HepG2 (cell line): ENCODE results near the gene ALK. TPM values are rescaled to one million over a fixed set of nuclear protein-coding genes. Genes with fewer than 3 reads are reported as not detected.

ENCODE experiments used
- ARNT ChIP-seq: fragments of 450-650 bp; IDR thresholded peaks from 2 replicates; pipeline ENCODE4 v1.6.1; 2017
- ELF3 ChIP-seq: IDR thresholded peaks from 2 replicates; pipeline ENCODE4 v1.6.1; 2016; ENCODE audit warnings: missing genetic modification reagents, missing compliant biosample characterization
- FOXA1 ChIP-seq, 2 experiments: fragments of 450-650 bp in 1 of 2; sonication (generic) in 1 of 2; formaldehyde crosslinking in 1 of 2; IDR thresholded peaks; 2 replicates each; pipeline versions ENCODE4 v1.4.0 to v1.6.1; 2016 to 2020; ENCODE audit warnings: missing genetic modification reagents in 1 of 2
- HOMEZ ChIP-seq: IDR thresholded peaks from 2 replicates; pipeline ENCODE4 v1.6.1; 2016; ENCODE audit warnings: low read depth
- MAFK ChIP-seq, 2 experiments: IDR thresholded peaks in 1 of 2; conservative IDR thresholded peaks in 1 of 2; 2 replicates each; pipeline ENCODE4 v1.6.1; 2011; ENCODE audit warnings: improper control_type of control experiment in 2 of 2, low read length in 2 of 2
- PRDM15 ChIP-seq: sonication (generic); formaldehyde crosslinking; IDR thresholded peaks from 2 replicates; pipeline ENCODE4 v1.4.0; 2020; ENCODE audit warnings: missing genetic modification reagents
- TBX3 ChIP-seq: fragments of 450-650 bp; IDR thresholded peaks from 2 replicates; pipeline ENCODE4 v1.6.1; 2017; ENCODE audit warnings: antibody characterized with exemption, mild to moderate bottlenecking, inconsistent platforms, borderline replicate concordance
- TFAP4 ChIP-seq: sonication (generic); IDR thresholded peaks from 2 replicates; pipeline ENCODE4 v1.6.1; 2016; ENCODE audit warnings: low read depth, borderline replicate concordance
- ZNF12 ChIP-seq: sonication (generic); formaldehyde crosslinking; IDR thresholded peaks from 2 replicates; pipeline ENCODE4 v1.5.0; 2020; ENCODE audit warnings: missing genetic modification reagents
- polyA plus RNA-seq, 8 experiments: library from polyadenylated mRNA; depleted of rRNA in 3 of 8; stranded (reverse) in 7 of 8; unstranded in 1 of 8; fragments of >200 nt; fragmentation: Illumina TruSeq in 4 of 8; extraction: Trizol in 4 of 8; gene quantifications; 2 replicates each; pipeline versions ENCODE4 v1.2.1 to v1.2.3, GENCODE V29; 2011 to 2016; ENCODE audit warnings: low read depth in 4 of 8, missing spikeins in 1 of 8, mixed read lengths in 1 of 8; ENCODE audit not compliant: insufficient read depth in 1 of 8
- total RNA-seq, 5 experiments: library from RNA; depleted of rRNA; stranded (reverse); fragments of >200 nt; fragmentation: Illumina TruSeq; extraction: Trizol; gene quantifications; 2 replicates each; pipeline ENCODE4 v1.2.3, GENCODE V29; 2016; ENCODE audit warnings: low read depth in 1 of 5
- TF ChIP-seq, protein P1 (sequence below): sonication (generic); formaldehyde crosslinking; IDR thresholded peaks from 2 replicates; pipeline ENCODE4 v1.4.0; 2020; ENCODE audit warnings: mild to moderate bottlenecking, missing genetic modification reagents, borderline replicate concordance
- TF ChIP-seq, protein P2 (sequence below): sonication (generic); formaldehyde crosslinking; IDR thresholded peaks from 2 replicates; pipeline ENCODE4 v1.5.1; 2020; ENCODE audit warnings: mild to moderate bottlenecking, moderate library complexity, missing genetic modification reagents
- TF ChIP-seq, protein P3 (sequence below): sonication (generic); formaldehyde crosslinking; IDR thresholded peaks from 2 replicates; pipeline ENCODE4 v1.4.0; 2020; ENCODE audit warnings: mild to moderate bottlenecking, low read depth, missing genetic modification reagents

ALK gene
- total and polyA plus RNA-seq, 2 of the 13 experiments (the other 11 are each of a cell fraction or from before 2014, with no cell fraction given), result not detected

- TF ChIP-seq, protein P1, sequence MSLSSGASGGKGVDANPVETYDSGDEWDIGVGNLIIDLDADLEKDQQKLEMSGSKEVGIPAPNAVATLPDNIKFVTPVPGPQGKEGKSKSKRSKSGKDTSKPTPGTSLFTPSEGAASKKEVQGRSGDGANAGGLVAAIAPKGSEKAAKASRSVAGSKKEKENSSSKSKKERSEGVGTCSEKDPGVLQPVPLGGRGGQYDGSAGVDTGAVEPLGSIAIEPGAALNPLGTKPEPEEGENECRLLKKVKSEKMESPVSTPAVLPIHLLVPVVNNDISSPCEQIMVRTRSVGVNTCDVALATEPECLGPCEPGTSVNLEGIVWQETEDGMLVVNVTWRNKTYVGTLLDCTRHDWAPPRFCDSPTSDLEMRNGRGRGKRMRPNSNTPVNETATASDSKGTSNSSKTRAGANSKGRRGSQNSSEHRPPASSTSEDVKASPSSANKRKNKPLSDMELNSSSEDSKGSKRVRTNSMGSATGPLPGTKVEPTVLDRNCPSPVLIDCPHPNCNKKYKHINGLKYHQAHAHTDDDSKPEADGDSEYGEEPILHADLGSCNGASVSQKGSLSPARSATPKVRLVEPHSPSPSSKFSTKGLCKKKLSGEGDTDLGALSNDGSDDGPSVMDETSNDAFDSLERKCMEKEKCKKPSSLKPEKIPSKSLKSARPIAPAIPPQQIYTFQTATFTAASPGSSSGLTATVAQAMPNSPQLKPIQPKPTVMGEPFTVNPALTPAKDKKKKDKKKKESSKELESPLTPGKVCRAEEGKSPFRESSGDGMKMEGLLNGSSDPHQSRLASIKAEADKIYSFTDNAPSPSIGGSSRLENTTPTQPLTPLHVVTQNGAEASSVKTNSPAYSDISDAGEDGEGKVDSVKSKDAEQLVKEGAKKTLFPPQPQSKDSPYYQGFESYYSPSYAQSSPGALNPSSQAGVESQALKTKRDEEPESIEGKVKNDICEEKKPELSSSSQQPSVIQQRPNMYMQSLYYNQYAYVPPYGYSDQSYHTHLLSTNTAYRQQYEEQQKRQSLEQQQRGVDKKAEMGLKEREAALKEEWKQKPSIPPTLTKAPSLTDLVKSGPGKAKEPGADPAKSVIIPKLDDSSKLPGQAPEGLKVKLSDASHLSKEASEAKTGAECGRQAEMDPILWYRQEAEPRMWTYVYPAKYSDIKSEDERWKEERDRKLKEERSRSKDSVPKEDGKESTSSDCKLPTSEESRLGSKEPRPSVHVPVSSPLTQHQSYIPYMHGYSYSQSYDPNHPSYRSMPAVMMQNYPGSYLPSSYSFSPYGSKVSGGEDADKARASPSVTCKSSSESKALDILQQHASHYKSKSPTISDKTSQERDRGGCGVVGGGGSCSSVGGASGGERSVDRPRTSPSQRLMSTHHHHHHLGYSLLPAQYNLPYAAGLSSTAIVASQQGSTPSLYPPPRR (CRISPR knock-in tag), result peak; percentile 41; the same call in 1 of the 2 replicates
- TF ChIP-seq, protein P2, sequence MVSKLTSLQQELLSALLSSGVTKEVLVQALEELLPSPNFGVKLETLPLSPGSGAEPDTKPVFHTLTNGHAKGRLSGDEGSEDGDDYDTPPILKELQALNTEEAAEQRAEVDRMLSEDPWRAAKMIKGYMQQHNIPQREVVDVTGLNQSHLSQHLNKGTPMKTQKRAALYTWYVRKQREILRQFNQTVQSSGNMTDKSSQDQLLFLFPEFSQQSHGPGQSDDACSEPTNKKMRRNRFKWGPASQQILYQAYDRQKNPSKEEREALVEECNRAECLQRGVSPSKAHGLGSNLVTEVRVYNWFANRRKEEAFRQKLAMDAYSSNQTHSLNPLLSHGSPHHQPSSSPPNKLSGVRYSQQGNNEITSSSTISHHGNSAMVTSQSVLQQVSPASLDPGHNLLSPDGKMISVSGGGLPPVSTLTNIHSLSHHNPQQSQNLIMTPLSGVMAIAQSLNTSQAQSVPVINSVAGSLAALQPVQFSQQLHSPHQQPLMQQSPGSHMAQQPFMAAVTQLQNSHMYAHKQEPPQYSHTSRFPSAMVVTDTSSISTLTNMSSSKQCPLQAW (CRISPR knock-in tag), result no peak
- TF ChIP-seq, protein P3, sequence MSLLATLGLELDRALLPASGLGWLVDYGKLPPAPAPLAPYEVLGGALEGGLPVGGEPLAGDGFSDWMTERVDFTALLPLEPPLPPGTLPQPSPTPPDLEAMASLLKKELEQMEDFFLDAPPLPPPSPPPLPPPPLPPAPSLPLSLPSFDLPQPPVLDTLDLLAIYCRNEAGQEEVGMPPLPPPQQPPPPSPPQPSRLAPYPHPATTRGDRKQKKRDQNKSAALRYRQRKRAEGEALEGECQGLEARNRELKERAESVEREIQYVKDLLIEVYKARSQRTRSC (CRISPR knock-in tag), result no peak
- TF ChIP-seq HOMEZ (peak; percentile 54; the same call in 1 of the 2 replicates), TFAP4 (peak; percentile 8; the same call in 1 of the 2 replicates), MAFK (conservative IDR thresholded peaks at IDR 0.05 in 1 of 2, IDR thresholded peaks at IDR 0.05 in 1 of 2; ENCODE audit: low read length in 2 of 2) (peak; percentile 64 to 70; a peak in 3 of 4 replicates), ZNF12 (peak; percentile 44; the same call in 1 of the 2 replicates), ARNT (no peak), ELF3 (peak; percentile 71), FOXA1 (IDR thresholded peaks at IDR 0.05) (peak; percentile 85), FOXA1 (CRISPR knock-in tag; IDR thresholded peaks at IDR 0.05) (peak; percentile 84), TBX3 (peak; percentile 92), PRDM15 (no peak)
Measured at GRCh38 chr2:29165362-29166241, 755.8 kb downstream of the ALK start (continued).
